HG02642 (cell line): ENCODE data around the gene XPR1.

Source experiments
- ATAC-seq: cut with Tn5 transposase; IDR thresholded peaks from one replicate; pipeline ENCODE4 v1.9.1; 2021; ENCODE audit warnings: mild to moderate bottlenecking; ENCODE audit not compliant: unreplicated experiment, poor library complexity

XPR1 gene

GRCh38 chr1:180614730-180615129 is 17.1 kb upstream of the XPR1 start:
- ATAC-seq, result no peak

- ATAC-seq, result no peak
These were observed 16.1 kb upstream of the XPR1 start for GRCh38 chr1:180615493-180616290.

- ATAC-seq, result no peak
These were observed 15.4 kb upstream of the XPR1 start for GRCh38 chr1:180616439-180616838.

- no peak for ATAC-seq
These were observed 13.9 kb upstream of the XPR1 start for GRCh38 chr1:180617774-180618395.

GRCh38 chr1:180620581-180620980 is 11.2 kb upstream of the XPR1 start:
- ATAC-seq, result no peak

GRCh38 chr1:180622658-180623508 is 8.9 kb upstream of the XPR1 start:
- no peak for ATAC-seq

- ATAC-seq, result no peak
These were observed 8.1 kb upstream of the XPR1 start for GRCh38 chr1:180623579-180624347.

GRCh38 chr1:180626711-180627110 is 5.1 kb upstream of the XPR1 start:
- ATAC-seq, result no peak

- no peak for ATAC-seq
These were observed 4.4 kb upstream of the XPR1 start for GRCh38 chr1:180627411-180627810.

- no peak for ATAC-seq
These were observed 3.2 kb upstream of the XPR1 start for GRCh38 chr1:180628646-180629045.

- ATAC-seq, result no peak
These were observed 1.2 kb upstream of the XPR1 start for GRCh38 chr1:180630408-180631193.

- ATAC-seq, result no peak
These were observed 542 bp upstream of the XPR1 start for GRCh38 chr1:180631194-180631765.

- peak; percentile 53 for ATAC-seq
These were observed 669 bp downstream of the XPR1 start for GRCh38 chr1:180632326-180633056.

GRCh38 chr1:180633057-180634056 is 1.5 kb downstream of the XPR1 start:
- ATAC-seq, result no peak

- no peak for ATAC-seq
These were observed 4.3 kb downstream of the XPR1 start for GRCh38 chr1:180636138-180636537.

- no peak for ATAC-seq
These were observed 8.0 kb downstream of the XPR1 start for GRCh38 chr1:180639871-180640270.

- ATAC-seq, result no peak
These were observed 8.7 kb downstream of the XPR1 start for GRCh38 chr1:180640531-180640949.
